Heart right ventricle (tissue), 16 donors: ENCODE results near the gene IQSEC1. TPM values are rescaled to one million over a fixed set of nuclear protein-coding genes. Genes with fewer than 3 reads are reported as not detected.

Experiments used
- ATAC-seq, 8 donors: fragments of 200-7000 bp; cut with Tn5 transposase; one replicate each; pipeline ENCODE4 v1.9.1; 2020; ENCODE audit warnings: mild to moderate bottlenecking in 8 of 8, moderate library complexity in 8 of 8, moderate number of reproducible peaks in 1 of 8
- DNase-seq, 2 donors: peaks; one replicate each; pipeline ENCODE4 v3.0.0-alpha.2; 2020
- H3K27ac ChIP-seq, 10 donors: fragments of 200-600 bp; sonication (generic) in 2 of 10; one replicate each; pipeline versions ENCODE4 v1.5.0 to v1.8.0; 2020 to 2022; ENCODE audit warnings: mild to moderate bottlenecking in 3 of 10
- H3K27me3 ChIP-seq, 7 donors: fragments of 200-600 bp; one replicate each; pipeline ENCODE4 v1.8.0; 2021 to 2022; ENCODE audit warnings: mild to moderate bottlenecking in 2 of 7
- H3K36me3 ChIP-seq, 9 donors: fragments of 200-600 bp; sonication (generic) in 1 of 9; one replicate each; pipeline versions ENCODE4 v1.5.0 to v1.8.0; 2020 to 2022; ENCODE audit warnings: mild to moderate bottlenecking in 2 of 9
- H3K4me1 ChIP-seq, 9 donors: fragments of 200-600 bp; sonication (generic) in 1 of 9; one replicate each; pipeline versions ENCODE4 v1.5.0 to v1.8.0; 2020 to 2022; ENCODE audit warnings: mild to moderate bottlenecking in 4 of 9
- H3K4me3 ChIP-seq, 10 donors: fragments of 200-600 bp; sonication (generic) in 2 of 10; one replicate each; pipeline versions ENCODE4 v1.5.0 to v1.8.0; 2020 to 2022; ENCODE audit warnings: mild to moderate bottlenecking in 7 of 10, moderate library complexity in 2 of 10
- H3K9me3 ChIP-seq, 11 donors: fragments of 200-600 bp in 10 of 11; sonication (generic) in 2 of 11; one replicate each; pipeline versions ENCODE4 v1.5.0 to v1.8.0; 2013 to 2022; ENCODE audit warnings: mild to moderate bottlenecking in 2 of 11, control low read depth in 1 of 11, moderate library complexity in 1 of 11
- CTCF ChIP-seq, 9 donors: fragments of 200-600 bp; sonication (generic) in 2 of 9; IDR thresholded peaks; one replicate each; pipeline versions ENCODE4 v1.5.0 to v1.8.0; 2021 to 2022; ENCODE audit warnings: antibody characterized with exemption in 9 of 9, mild to moderate bottlenecking in 5 of 9, moderate library complexity in 1 of 9
- WGBS, 2 donors: extraction: QIAGEN DNeasy Blood & Tissue Kit; methylation state at CpG; one replicate each; pipeline ENCODE4 v1.1.7; 2013; ENCODE audit warnings: inconsistent platforms in 1 of 2; 5-methylcytosine and 5-hydroxymethylcytosine counted together
- intact Hi-C, 10 donors: fragments of 100-400 bp; cut with DNase I; formaldehyde crosslinking; loops; one replicate each; pipeline versions ENCODE4 v1.11.1 to v1.14.2; 2022
- polyA plus RNA-seq, 2 donors: library from polyadenylated mRNA; stranded (reverse); fragments of 200-250 nt; gene quantifications; one replicate each; pipeline ENCODE4 v1.2.3, GENCODE V29; 2013
- total RNA-seq, 10 donors: library from RNA; stranded (reverse); fragmentation: NEBNext Ultra II Directional in 3 of 10; extraction: Animal tissue kit (Norgen Biotek cat#: 25700) in 3 of 10; gene quantifications; one replicate each; pipeline versions ENCODE4 v1.2.1 to v1.2.4, GENCODE V29; 2021 to 2023
- donor health status: Arrhythmogenic right ventricular cardiomyopathy.
- donor health status: ischemic (EF 13 %, LVEDD 7.1; RV severe dilation, severe dysfunction).
- donor health status: healthy with polysubstance abuse.
- donor health status: DM: no; HTN: yes; CAD: no.
- donor health status: DM: no; HTN: no; CAD: no.
- donor health status: ischemic (EF 25% LVEDD 6.9; RV normal size, moderate dysfunction).
- donor health status: ischemic (EF 25% LVEDD 5.7; RV mildly dilated, moderate dysfunction).
- donor health status: healthy.
- donor health status: DM: yes; HTN: yes; CAD: no.
- donor health status: Ischemic cardiomyopathy.
- donor health status: ischemic (EF 35%, LVEDD 5.7; RV mildly dilated, moderate dysfunction).
- donor health status: nonischemic (EF 11% LVEDD 7.7; RV severe dilation, severe dysfunction).
- donor health status: DM: yes; HTN: yes; CAD: no.
- donor health status: PGD.
- donor health status: ischemic (EF 29% LVEDD 5.4; RV normal size, mild dysfunction).
- donor health status: nonischemic (EF 23%, LVEDD 6.1; RV moderate dilation, normal function).

IQSEC1 gene
- total and polyA plus RNA-seq, 12 donors: 13.1 to 73.9 (median 60.4) TPM

- Histone ChIP-seq H3K36me3 (peaks cover 0 to 15% (median 0%) of the 10 kb centered on the region in 9 donors), H3K27ac (no peak overlapping the region), H3K9me3 (no peaks in the 10 kb centered on the region), H3K4me3 (no peak overlapping the region), H3K4me1 (peaks cover 10 to 62% (median 42%) of the 10 kb centered on the region in 9 donors), H3K27me3 (no peaks in the 10 kb centered on the region)
- intact Hi-C loops: no loop called here
- DNase-seq (no peak), ATAC-seq (no peak)
- no peak for TF ChIP-seq CTCF (IDR thresholded peaks at IDR 0.05)
- whole genome bisulfite sequencing, 2 donors: 84 to 89% methylated on average over 10 of the region's 10 CpGs
Observed at GRCh38 chr3:12972781-12973702, 100.2 kb downstream of the IQSEC1 start.

GRCh38 chr3:12972043-12972442, 101.2 kb downstream of the IQSEC1 start:
- ATAC-seq: no peak
- no peaks in the 10 kb centered on the region for H3K27me3 ChIP-seq
- intact Hi-C loops: no loop called here
- H3K9me3 ChIP-seq: no peaks in the 10 kb centered on the region
- H3K27ac ChIP-seq: no peak overlapping the region
- TF ChIP-seq CTCF (IDR thresholded peaks at IDR 0.05): no peak
- peaks cover 0 to 8% (median 0%) of the 10 kb centered on the region in 9 donors for H3K36me3 ChIP-seq
- H3K4me1 ChIP-seq: peaks cover 12 to 65% (median 44%) of the 10 kb centered on the region in 9 donors
- no peak for DNase-seq
- H3K4me3 ChIP-seq: no peak overlapping the region
- WGBS, 2 donors: 92 to 97% methylated on average over 3 of the region's 3 CpGs

- H3K27ac ChIP-seq: peak overlapping the region in 1 of 10 donors; percentile 69
- DNase-seq (no peak), ATAC-seq (no peak)
- no peaks in the 10 kb centered on the region for H3K27me3 ChIP-seq
- intact Hi-C loops: no loop called here
- no peak overlapping the region for H3K4me3 ChIP-seq
- no peak for TF ChIP-seq CTCF (IDR thresholded peaks at IDR 0.05)
- 68 to 80% methylated on average over 5 of the region's 5 CpGs for WGBS, 2 donors
- H3K4me1 ChIP-seq: peaks cover 17 to 78% (median 55%) of the 10 kb centered on the region in 9 donors
- H3K36me3 ChIP-seq: peaks cover 0 to 8% (median 0%) of the 10 kb centered on the region in 9 donors
- no peaks in the 10 kb centered on the region for H3K9me3 ChIP-seq
Observed at GRCh38 chr3:12970684-12971083, 102.5 kb downstream of the IQSEC1 start.

GRCh38 chr3:12969486-12969885, 103.7 kb downstream of the IQSEC1 start:
- ATAC-seq: peak in 7 of 8 donors; percentile 14 to 68 (median 31)
- 30 to 42% methylated on average over 6 of the region's 6 CpGs for WGBS, 2 donors
- no peak for TF ChIP-seq CTCF (IDR thresholded peaks at IDR 0.05)
- Histone ChIP-seq H3K27me3 (no peaks in the 10 kb centered on the region), H3K27ac (peak overlapping the region in 7 of 10 donors; percentile 44 to 93 (median 56)), H3K4me1 (peaks cover 24 to 80% (median 61%) of the 10 kb centered on the region in 9 donors), H3K9me3 (no peaks in the 10 kb centered on the region), H3K36me3 (peaks cover 0 to 3% (median 0%) of the 10 kb centered on the region in 9 donors), H3K4me3 (no peak overlapping the region)
- DNase-seq: peak in 1 of 2 donors; percentile 50
- intact Hi-C loops: loop anchor here in 5 of 10 donors (5.0 kb wide), 1 partner anchor 37 kb away; no protein-coding TSS in a partner anchor
